GM18502 (cell line): Measurements from ENCODE around the gene CHI3L1.
"Not testable (repeated sequence)": the region's sequence is repeated elsewhere in the genome, so short reads cannot be mapped to it uniquely, and the experiment has no call there.

ENCODE experiments used
- ATAC-seq: cut with Tn5 transposase; IDR thresholded peaks from one replicate; pipeline ENCODE4 v1.9.1; 2021; ENCODE audit warnings: mild to moderate bottlenecking; ENCODE audit not compliant: unreplicated experiment, poor library complexity

CHI3L1 gene

GRCh38 chr1:203186446-203187303 lies at the start of gene CHI3L1:
TSS of gene CHI3L1 (minus strand) at chr1:203186704. CDS start at chr1:203186623, 81 bp downstream.
- ATAC-seq: no peak

DNA sequence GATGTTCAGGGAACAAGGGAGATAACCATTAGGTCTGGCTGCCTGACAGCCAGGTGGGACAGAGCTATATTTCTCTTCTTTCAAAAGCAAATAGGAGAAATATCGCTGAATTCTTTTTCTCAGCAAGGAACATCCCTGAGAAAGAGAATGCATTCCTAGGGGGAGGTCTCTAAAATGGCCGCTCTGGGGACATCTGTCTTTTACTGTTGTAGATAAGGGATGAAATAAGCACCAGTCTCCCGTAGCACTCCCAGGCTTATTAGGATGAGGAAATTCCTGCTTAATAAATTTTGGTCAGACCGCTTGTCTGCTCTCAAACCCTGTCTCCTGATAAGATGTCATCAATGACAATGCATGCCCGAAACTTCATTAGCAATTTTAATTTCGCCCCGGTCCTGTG lies 48.4 kb upstream of the CHI3L1 start:
- ATAC-seq: not testable (repeated sequence)

DNA sequence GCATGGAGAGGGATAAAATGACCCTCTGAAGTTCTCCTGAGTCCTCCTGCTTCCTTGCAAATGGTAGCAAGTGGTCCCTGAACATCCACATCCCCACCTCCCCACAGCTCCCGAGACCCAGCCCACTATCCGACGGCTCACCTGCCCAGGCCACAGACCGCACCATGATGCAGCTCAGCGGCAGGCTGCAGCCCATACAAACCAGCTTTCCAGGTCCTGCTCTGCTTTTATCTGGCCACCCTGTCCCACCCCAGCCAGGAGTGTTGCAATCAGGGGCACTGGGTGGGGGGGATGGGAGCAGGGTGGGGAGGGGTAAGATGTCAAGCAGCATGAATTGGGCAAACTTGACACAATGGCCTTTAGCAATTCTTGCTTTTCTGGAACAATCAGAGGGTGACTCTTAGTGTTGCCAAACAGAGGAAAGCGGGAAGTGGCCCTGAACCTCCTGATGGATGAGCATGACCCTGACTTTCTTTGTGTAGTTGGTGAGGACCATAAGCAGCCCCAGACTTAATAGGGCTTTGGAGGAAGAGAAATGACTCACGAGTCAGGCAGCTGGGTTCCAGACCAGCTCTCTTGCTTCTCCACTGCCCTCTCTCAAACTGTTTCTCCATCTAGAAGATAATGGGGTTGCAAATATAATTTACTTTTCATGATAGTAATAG lies 43.1 kb upstream of the CHI3L1 start, which contains the start of gene CHIT1:
TSS of gene CHIT1 (minus strand) at position 203 of the 665 bp plus-strand sequence. CDS start at position 166, 37 bp downstream.
- no peak for ATAC-seq

GRCh38 chr1:203228670-203229069 lies 42.2 kb upstream of the CHI3L1 start:
- no peak for ATAC-seq

- ATAC-seq: no peak
Measured at GRCh38 chr1:203227371-203228083, 41.0 kb upstream of the CHI3L1 start.

DNA sequence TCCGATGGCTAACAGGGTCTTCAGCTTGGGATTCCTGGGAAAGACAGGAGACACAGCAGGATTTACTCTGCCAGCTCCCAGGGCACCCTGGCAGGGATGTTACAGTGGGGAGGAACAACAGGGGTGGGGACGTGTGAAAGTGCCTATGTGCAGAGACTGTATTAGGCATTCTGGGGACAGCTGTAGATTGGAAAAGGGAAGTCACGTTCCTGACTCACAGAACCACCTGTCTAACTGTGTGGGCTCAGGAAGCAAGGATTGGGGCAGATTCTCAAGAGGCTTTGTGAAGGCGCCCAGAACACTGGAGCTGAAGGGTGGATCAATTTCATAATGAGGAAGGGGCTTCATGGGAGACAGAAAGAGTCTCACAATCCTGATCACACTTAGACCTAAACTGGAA lies 38.6 kb upstream of the CHI3L1 start:
- ATAC-seq: no peak

- no peak for ATAC-seq
Measured at GRCh38 chr1:203223012-203223775, 36.7 kb upstream of the CHI3L1 start.

GRCh38 chr1:203219934-203220333 lies 33.4 kb upstream of the CHI3L1 start:
- no peak for ATAC-seq

GRCh38 chr1:203219171-203219570 lies 32.7 kb upstream of the CHI3L1 start:
- no peak for ATAC-seq

DNA sequence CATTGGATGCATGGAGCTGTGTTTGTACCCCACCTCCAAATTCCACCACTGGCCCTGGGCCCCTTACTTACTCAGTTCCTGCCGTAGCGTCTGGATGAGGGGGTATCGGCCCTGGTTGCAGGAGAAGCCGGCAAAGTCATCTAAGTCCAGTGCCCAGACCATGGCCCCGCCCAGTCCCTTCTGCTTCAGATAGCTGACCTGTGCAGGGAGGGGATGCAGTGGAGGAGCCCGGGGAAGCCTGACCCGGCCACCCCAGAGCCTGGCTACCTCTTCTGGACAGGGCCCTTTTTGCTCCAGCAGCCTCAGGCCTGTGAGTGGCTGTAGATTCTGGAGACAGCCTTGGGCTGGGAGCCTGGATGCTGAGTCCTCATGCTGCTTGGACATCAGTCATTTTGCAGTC lies 31.2 kb upstream of the CHI3L1 start:
- no peak for ATAC-seq

- ATAC-seq: no peak
Measured at GRCh38 chr1:203217139-203217655, 30.7 kb upstream of the CHI3L1 start.

DNA sequence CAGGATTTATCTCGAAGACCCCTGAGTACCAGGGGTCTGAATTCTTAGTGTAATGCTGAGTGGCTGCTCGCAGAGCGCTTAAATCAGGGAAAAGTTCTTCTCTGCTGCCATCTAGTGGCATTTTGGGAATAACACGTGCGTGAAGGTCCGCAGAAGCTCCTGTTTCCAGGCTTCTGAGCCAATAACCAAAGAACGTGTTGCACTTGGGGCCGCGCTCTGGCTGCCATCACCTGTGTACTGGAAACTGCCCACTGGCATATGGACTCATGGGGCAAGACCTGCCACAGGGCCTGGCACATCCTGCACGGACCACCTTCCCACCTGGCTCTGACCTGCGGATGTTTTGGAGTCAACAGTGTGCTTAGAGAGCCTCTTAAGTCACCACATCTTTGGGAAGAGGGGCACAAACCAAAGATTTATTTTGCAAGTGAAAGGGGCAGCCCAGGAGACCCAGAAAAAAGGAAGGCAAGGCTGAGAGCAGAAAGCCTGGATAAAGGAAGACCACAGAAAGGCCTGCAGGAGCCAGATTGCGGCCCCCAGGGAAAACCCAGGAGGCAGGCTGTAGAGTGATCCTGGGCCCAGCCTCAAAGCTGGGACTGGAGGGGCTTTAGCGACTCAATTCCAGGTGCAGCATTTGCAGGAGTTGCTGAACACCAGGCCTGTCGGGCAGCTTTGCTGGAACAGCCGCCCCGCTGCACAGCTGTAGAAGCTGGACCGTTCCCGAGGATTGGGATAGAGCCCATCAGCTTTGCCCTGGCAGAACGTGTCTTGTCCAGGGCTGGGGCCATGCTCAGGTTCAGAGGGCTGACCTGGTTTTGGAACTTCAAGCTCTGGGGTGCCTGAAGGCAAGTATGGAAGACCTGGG lies 30.0 kb upstream of the CHI3L1 start:
- ATAC-seq: no peak

- ATAC-seq: no peak
Measured at GRCh38 chr1:203215573-203215972, 29.1 kb upstream of the CHI3L1 start.

DNA sequence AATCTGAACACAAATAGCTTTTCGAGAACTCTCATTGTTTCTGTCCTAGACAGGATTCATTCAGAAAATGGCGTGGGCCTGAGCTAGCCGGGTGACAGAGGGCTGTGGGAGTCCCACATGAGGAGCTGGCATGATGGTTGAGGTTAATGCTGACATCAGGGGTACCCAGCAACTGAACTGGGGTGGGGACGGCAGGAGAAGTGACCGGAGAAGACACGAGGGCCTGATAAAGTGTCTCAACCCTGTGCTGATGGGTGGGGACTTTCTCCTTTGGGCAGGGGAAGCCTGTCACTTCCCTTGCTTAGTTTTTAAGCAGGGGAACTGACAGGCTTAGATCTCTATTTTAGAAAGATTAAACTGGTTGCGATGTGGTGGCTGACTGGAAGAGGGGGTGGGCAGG lies 28.4 kb upstream of the CHI3L1 start:
- ATAC-seq: no peak

- no peak for ATAC-seq
Measured at GRCh38 chr1:203213126-203213525, 26.6 kb upstream of the CHI3L1 start.

- ATAC-seq: no peak
Measured at GRCh38 chr1:203211812-203212211, 25.3 kb upstream of the CHI3L1 start.

GRCh38 chr1:203210988-203211387 lies 24.5 kb upstream of the CHI3L1 start:
- no peak for ATAC-seq

GRCh38 chr1:203210350-203210749 lies 23.8 kb upstream of the CHI3L1 start:
- ATAC-seq: no peak

DNA sequence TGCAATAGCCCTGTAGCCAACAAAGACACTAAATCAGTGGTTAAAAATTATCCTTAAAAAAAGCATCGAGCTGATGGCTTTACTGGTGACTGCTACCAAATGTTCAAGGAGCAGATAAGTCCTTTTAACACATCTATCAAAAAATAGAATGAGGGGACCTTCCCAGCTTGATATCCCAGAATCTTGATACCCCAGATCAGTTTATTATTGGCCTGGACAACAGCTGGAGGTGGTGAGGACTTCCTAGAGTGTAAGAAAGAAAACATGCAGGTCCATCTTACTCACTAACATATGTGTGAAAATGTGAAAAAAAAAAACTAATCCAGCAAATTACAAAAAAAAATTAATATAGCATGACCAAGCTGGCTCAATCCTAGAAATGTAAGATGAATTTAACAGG lies 21.7 kb upstream of the CHI3L1 start:
- ATAC-seq: no peak
